DMS53 treated with DMSO at 0.1 percent for 48 hours (cell line): ENCODE data around the gene TADA3.

ENCODE experiments used
- DNase-seq: peaks from one replicate; lab custom pipeline; 2025; ENCODE audit not compliant: unreplicated experiment; lab: John Stamatoyannopoulos, UW

Gene TADA3, protein sequence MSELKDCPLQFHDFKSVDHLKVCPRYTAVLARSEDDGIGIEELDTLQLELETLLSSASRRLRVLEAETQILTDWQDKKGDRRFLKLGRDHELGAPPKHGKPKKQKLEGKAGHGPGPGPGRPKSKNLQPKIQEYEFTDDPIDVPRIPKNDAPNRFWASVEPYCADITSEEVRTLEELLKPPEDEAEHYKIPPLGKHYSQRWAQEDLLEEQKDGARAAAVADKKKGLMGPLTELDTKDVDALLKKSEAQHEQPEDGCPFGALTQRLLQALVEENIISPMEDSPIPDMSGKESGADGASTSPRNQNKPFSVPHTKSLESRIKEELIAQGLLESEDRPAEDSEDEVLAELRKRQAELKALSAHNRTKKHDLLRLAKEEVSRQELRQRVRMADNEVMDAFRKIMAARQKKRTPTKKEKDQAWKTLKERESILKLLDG

GRCh38 chr3:9792405-9793160 lies at the start of gene TADA3, which contains the start of gene ARPC4:
Gene TADA3, minus strand, starts transcription at chr3:9792473. Its CDS starts 1,007 bp downstream, at chr3:9791466.
Gene ARPC4, plus strand, starts transcription at chr3:9793082. Its CDS starts 40 bp downstream, at chr3:9793122.
- peak; percentile 56 for DNase-seq

DNA sequence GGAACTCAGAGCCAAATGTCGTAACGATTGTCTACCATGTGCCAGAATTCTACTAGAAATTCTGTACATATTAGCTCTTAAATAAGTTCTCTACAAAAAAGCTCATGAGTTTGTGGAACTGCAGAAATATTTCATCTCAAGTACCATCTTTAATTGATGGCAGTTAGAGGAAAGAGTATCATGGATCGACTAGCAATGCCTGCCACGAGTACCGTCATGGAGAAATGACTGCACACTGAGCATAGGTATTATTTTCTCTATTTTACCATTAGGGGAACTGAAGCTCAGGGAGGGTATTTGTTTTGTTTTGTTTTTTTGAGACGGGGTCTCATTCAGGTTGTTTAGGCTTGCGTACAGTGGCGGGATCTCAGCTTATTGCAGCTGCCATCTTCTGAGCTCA lies 48.7 kb upstream of the TADA3 start:
- no peak for DNase-seq

GRCh38 chr3:9838856-9839255 lies 46.6 kb upstream of the TADA3 start:
- no peak for DNase-seq

- no peak for DNase-seq
Measured at GRCh38 chr3:9837701-9838582, 45.7 kb upstream of the TADA3 start.

- no peak for DNase-seq
Measured at GRCh38 chr3:9834520-9835380, 42.5 kb upstream of the TADA3 start.

DNA sequence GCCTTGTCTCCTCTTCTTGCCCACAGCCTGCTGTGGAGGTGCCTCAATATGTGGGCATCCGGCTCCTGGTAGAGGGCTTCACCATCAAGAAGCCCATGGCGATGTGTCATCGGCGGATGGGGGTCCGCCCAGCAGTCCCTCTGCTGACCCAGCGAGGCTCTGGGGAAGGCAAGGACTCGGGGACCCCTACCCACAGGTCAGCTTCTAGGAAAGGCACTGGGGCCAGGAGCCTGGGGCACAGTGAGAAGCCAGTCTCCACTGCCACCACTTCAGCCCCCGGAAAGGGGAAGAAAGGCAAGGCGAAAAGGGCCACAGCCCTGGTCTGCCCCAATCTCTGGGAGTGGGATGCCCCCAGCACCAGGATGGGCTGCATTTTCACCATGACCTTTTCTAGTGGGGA lies 40.8 kb upstream of the TADA3 start:
- DNase-seq, result no peak

DNA sequence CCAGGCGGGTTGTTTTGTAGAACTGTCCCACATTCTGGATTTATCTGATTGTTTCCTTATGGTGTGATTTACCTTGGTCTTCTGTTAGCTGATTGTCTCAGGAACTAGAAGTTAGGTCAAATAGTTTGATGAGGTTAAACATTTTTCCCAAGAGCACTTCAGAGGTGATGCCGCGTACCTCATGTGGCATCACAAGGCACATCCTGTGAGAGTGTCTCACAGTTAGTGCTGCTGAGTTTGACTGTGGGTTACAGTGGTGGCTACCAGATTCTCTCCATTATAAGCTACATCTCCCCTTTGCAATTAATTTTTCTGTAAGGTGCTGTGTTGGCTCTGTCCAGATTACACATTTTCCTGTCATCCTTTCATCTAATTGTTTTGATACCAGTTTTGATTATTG lies 39.0 kb upstream of the TADA3 start:
- DNase-seq, result no peak

DNA sequence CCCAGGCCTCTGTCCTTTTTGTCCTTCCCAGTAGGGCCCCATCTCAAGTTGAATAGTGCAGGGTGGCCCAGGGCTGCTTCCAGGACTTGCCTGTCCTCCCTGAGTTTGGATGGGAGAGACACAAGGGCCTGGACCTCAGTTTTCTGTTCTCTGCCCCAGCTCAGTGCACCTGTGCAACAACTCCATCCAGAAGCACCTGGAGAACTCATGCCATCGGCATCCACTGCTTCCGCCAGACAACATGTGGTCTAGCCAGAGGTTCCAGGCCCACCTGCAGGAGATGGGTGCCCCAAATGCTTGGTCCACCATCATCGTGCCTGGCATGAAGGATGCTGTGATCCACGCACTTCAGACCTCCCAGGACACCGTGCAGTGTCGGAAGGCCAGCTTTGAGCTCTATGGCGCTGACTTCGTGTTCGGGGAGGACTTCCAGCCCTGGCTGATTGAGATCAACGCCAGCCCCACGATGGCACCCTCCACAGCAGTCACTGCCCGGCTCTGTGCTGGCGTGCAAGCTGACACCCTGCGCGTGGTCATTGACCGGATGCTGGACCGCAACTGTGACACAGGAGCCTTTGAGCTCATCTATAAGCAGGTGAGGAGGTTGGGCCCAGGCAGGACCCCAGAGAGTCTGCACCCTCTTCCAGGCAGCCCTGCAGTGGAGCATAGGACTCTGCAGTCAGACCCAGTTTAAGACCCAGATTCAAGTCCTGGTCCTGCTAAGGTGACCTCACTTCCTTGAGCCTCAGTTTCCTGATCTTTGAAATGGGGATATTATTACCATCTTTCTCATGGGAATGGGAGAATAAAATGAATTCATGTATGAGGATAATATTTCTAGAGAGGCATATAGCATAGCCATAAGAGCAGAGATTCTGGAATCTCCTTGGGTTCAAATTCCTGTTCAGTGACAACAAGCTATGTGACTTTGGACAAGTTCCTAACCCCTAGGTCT lies 36.8 kb upstream of the TADA3 start:
- DNase-seq, result no peak

DNA sequence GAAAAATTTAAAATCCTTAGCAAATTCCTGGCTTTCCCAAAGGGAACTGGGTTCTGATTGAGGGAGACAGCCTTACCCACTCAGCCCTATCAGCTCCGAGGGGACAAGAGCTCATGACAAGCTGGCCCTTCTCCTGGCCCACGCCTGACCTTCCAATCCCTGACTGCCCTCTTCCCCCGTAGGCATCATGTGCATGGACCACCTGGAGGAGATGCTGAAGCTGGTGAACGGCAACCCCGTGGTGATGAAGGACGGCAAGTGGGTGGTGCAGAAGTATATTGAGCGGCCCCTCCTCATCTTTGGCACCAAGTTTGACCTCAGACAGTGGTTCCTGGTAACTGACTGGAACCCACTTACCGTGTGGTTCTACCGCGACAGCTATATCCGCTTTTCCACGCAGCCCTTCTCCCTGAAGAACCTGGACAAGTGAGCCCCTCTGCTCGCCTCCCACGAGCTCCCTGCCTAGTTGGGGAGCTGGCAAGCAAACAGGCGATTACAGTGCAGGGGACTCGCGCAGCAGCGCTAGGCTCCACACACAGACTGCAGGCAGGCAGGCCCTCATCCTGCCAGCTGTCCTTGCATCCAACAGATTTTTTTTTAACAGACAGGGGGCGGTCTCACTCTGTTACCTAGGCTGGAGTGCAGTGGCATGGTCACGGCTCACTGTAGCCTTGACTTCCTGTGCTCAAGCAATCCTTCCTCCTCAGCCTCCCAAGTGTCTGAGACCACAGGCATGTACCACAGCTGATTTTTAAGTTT lies 34.7 kb upstream of the TADA3 start:
- no peak for DNase-seq

GRCh38 chr3:9825451-9826040 lies 33.3 kb upstream of the TADA3 start:
- DNase-seq, result no peak

GRCh38 chr3:9820946-9821345 lies 28.7 kb upstream of the TADA3 start:
- no peak for DNase-seq

DNA sequence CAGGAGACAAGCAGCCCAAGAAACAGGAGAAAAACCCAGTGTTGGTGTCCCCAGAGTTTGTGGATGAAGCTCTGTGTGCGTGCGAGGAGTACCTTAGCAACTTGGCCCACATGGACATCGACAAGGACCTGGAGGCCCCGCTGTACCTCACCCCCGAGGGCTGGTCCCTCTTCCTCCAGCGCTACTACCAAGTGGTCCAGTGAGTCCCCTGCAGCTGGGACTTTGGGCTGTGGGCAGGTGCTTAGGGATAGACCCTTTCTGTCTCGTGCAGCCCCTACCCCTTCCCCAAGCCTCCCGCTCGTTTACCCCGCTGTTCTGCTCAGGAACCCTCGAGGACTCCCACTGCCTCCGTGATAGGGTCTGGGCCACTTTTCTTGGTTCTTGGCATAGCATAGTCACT lies 28.3 kb upstream of the TADA3 start:
- no peak for DNase-seq

GRCh38 chr3:9818666-9819335 lies 26.5 kb upstream of the TADA3 start:
- no peak for DNase-seq

GRCh38 chr3:9817436-9817835 lies 25.2 kb upstream of the TADA3 start:
- DNase-seq, result no peak

DNA sequence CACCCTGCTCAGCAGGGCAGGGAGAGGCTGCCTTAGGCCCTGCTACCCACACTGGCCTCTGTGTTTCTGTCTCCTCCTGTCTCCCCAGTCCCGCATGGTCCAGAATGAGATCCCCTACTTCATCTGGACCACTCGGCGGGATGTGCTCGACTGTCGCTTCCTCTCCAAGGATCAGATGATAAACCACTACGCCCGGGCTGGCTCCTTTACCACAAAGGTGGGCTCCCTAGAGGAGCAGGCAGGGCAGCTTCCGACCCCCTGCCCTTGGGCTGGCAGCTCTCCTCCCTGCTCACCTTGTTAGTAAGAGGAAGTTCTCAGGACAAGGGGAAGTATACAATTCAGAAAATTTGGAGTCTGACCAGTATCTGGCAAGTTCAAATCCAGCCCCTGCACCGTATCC lies 23.7 kb upstream of the TADA3 start:
- no peak for DNase-seq

GRCh38 chr3:9812870-9813483 lies 20.7 kb upstream of the TADA3 start:
- DNase-seq, result no peak

DNA sequence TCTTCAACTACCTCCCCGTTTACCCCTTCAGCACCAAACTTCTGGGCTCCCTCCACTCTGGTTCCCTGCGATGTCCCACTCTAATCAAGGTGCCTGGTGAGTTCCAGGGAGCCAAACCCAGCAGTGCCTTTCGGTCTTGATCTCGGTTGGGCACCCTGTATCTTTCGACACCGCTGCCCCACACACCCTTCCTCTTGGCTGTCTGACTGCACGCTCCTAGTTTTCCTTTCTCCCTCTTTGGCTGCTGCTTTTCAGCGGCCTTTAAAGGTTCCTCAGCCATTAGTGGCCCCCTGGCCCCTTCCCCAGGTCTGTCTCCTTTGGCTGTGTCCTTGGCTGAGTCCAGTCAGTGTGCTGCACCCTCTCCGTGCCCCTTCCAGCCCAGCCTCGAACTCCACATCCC lies 18.6 kb upstream of the TADA3 start:
- no peak for DNase-seq
